NCI-H345 treated with DMSO at 0.1 percent for 48 hours (cell line): ENCODE data around the gene PPP1R16B.

Experiments
- DNase-seq: peaks from one replicate; lab custom pipeline; 2025; ENCODE audit not compliant: unreplicated experiment; lab: John Stamatoyannopoulos, UW

The PPP1R16B gene

GRCh38 chr20:38874460-38875174, 69.1 kb downstream of the PPP1R16B start:
- no peak for DNase-seq

GRCh38 chr20:38875175-38875993, 69.9 kb downstream of the PPP1R16B start:
- DNase-seq = no peak

- DNase-seq = no peak
Measured at GRCh38 chr20:38877483-38877882, 72.0 kb downstream of the PPP1R16B start.

GRCh38 chr20:38878866-38879265, 73.4 kb downstream of the PPP1R16B start:
- no peak for DNase-seq

- DNase-seq = no peak
Measured at GRCh38 chr20:38880952-38881735, 75.6 kb downstream of the PPP1R16B start.

GRCh38 chr20:38881806-38882440, 76.4 kb downstream of the PPP1R16B start:
- DNase-seq = no peak

- DNase-seq = no peak
Measured at GRCh38 chr20:38882600-38882999, 77.1 kb downstream of the PPP1R16B start.

- no peak for DNase-seq
Measured at GRCh38 chr20:38883081-38883980, 77.8 kb downstream of the PPP1R16B start.

- DNase-seq = no peak
Measured at GRCh38 chr20:38883981-38884733, 78.7 kb downstream of the PPP1R16B start.

GRCh38 chr20:38885357-38885756, 79.9 kb downstream of the PPP1R16B start:
- DNase-seq = no peak

GRCh38 chr20:38888059-38888831, 82.7 kb downstream of the PPP1R16B start:
- no peak for DNase-seq

- no peak for DNase-seq
Measured at GRCh38 chr20:38889050-38889449, 83.6 kb downstream of the PPP1R16B start.

GRCh38 chr20:38889792-38890496, 84.4 kb downstream of the PPP1R16B start:
- no peak for DNase-seq

GRCh38 chr20:38890497-38890818, 85.0 kb downstream of the PPP1R16B start:
- DNase-seq = no peak

GRCh38 chr20:38892091-38892981, 86.8 kb downstream of the PPP1R16B start:
- DNase-seq = no peak

- peak; percentile 77 for DNase-seq
Measured at GRCh38 chr20:38893056-38893564, 87.6 kb downstream of the PPP1R16B start.

- DNase-seq = peak; percentile 67
Measured at GRCh38 chr20:38893565-38894090, 88.1 kb downstream of the PPP1R16B start.
